HG02884 (cell line): ENCODE measurements around the gene COX4I2.

Experiments used
- ATAC-seq: cut with Tn5 transposase; IDR thresholded peaks from one replicate; pipeline ENCODE4 v1.9.1; 2021; ENCODE audit warnings: mild to moderate bottlenecking, moderate library complexity; ENCODE audit not compliant: unreplicated experiment

The COX4I2 gene

DNA sequence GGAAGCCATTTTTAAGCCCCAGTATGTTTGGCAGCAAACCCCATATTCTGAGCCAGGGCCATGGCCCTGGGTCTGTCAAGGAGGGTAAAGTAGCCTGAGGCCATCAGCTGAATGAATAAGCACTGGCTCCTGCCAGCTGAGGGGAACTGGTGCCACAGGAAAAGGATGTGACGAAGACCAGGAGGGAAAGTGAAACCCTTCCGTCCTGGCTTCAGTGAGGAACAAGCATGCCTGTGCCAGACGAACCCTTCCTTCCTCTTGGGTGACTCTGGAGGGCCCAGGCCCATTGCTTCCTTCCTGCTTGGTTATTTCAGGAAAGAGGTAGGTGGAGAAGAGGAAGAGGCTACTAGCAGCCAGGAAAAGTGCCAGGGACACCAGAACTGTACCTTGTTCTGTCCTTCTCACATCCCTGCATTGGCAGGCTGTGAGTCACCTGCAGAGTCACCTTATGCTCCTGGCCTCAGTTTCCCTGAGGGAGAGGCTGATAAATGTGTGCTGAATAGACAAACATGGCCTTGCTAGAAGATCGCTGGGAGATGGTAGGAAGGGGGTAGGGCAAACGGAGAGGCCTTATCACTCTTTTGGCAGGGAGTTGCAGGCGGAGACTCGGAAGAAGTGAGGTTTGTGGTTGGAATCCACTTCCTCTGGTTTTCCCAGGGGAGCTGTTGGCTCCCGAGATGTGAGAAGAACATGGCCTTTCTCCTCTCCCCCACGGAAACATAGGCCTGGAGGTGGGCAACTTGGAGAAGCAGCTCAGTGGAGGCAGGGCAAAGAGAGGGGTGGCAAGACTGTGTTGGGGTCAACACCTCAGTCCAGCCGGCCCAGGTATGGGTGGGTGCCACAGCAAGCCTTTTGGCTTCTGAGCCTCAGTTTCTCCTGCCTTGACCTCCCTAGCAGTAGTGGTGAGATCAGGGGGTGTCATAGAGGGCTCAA is 37.4 kb downstream of the COX4I2 start:
- peak; percentile 61 for ATAC-seq

DNA sequence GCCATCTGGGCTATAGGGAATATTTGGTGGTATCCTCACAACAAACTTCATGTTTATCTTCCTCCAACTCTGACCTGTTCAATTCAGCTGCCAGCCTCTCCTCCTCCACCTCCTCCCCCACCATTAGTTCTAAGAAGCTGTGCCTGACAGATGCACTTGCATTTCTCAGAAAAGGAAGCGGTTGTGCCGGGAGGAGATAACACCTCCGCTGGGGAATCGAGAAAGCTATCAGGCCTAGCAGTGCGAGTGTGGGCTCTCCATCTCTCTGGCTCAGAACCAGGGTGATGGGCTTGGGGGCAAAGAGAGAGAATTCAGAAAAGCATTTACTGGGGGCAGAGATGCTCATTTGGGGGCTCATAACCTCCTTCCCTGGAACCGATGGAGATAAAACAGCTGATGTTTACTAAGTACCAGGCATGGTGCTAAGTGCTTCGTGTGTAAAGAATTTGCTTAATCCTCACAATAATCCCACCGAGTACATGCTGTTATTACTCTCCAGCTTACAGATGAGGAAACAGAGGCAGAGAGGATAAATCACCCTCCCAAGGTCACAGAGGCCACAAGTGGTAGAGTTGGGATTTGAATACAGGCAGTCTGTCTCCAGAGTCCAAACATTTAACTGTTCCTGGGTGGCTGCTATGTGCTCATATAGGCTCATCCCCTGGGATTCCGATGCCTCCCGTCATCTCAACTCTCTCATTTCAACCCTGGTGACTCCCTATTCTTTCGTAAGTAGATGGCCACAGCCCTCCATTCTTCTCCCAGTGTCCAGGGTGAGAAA is 38.3 kb downstream of the COX4I2 start:
- ATAC-seq, result no peak

DNA sequence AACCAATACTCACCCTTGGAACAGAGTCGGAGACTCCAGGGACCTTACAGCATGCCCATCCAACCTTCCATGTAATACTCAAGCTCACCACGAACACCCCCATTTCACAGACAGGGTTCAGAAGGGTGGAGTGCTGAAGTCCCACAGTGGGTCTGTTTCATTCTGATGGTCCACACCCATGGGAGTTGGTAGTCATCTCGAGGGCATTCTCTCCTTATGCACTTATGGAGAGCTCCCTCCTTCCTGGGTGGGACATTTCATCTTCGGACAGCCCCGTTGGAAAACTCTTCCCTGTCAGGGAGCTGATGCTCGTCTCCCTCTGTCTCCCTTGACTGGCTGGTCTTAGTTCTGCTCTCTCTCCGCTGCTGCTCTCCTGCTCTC is 38.9 kb downstream of the COX4I2 start:
- ATAC-seq, result no peak

DNA sequence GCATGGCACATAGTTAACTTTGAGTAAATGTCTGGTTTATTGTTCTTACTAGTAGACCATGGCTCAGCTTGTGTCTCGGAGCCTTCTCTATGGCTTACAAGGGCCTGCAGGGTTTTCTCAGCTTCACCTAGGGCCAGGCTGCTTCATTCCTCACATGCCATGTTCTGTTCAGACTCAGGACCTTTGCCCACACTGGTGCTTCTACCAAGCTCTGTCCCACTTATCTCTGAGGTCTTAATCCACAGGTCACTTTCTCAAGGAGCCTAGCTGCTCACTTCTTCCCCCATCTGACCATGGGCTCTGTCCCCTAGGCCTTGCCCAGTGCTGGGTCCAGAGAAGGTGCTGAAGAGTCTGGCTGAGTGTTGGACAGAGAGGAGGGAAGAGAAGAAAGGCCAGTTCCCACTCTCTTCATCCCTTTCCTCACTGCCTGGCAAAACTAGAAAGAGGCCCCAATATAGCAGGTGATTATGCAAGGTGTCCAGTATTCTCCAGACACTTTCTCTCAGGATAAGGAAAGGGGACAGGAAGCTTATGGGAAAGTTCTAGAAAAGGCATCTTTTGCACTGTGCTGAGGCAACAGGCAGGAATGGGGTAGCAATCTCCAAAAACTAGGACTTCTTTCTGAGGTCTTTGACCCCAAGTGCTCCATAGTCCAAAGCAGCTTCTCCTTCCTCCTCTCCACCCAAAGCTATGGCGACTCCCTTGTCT is 40.0 kb downstream of the COX4I2 start:
- no peak for ATAC-seq

DNA sequence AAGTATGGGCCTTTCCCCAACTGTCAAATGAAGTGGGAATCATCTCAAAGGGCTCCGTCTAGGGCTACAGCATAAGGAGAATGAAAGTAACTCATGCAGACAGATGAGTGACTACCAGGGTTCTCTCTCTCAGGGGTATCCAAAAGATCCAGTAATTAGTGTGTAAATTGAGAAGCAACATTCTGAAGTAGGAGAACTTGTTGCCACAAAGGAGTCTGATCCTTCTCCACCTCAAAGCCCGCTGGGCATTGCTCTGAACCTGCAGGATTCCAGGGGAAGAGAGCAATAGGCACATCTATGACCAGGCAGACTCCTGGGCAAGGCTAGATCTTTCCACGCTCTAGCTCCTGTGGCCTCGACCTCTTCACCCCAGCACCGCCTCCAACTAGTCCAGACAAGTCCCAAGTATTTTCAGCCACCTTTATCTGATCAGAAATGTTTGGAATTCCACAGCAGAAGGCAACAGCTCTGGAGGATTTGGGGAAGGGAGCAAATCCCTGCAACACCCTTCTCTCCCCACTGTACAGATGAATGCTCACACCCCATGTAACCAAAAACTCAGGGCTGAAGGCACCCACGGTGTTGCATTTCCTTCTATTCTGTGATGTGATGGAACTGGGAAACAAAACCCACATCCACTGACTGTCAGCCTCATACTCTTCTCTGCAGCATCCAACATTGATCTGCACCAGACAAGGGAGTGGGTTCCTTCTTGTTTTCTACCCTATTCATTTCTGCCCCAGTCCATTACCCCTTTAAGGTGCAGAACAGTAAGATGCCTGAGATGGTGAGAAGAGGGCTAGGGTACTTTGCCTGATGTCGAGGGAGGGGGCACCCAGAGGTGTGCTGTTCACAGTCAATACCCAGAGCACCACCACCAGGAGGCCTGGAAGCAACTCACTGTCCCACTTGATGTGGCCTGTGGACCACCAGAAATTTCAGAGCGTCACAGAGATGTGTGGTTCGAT is 41.0 kb downstream of the COX4I2 start:
- ATAC-seq, result no peak

DNA sequence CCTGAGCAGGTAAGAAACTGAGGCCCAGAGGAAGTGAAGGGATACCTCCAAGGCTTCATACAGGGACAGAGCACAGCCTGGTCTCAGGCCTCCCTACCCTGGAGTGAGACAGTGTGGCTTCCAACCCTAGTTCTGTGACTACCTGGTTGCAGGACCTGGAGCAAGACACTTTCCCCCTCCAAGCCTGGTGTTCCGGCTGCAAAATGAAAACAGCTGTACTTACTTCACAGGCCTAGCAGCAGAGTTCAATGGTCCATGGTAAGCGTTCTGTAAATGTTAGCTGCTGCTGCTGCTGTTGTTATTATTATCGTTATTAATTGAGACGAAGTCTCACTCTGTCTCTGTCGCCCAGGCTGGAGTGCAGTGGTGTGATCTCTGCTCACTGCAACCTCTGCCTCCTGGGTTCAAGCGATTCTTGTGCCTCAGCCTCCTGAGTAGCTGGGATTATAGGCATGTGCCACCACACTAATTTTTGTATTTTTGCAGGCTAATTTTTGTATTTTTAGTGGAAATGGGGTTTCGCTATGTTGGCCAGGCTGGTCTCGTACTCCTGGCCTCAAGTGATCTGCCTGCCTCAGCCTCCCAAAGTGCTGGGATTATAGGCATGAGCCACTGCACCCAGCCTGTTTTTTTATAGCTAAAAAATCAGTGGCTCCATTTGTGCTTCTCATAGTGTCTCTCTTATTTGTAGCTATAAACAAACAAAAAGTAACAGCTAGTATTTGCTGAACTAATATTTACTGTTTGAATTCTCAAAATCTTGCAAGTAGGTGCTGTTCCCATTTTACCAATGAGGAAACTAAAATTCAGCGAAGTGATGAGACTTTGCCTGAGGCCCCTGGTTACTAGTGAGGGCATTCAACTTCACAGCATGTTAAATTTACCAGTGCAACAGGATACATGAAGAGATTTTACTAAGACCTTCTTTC is 41.9 kb downstream of the COX4I2 start:
- ATAC-seq, result no peak

DNA sequence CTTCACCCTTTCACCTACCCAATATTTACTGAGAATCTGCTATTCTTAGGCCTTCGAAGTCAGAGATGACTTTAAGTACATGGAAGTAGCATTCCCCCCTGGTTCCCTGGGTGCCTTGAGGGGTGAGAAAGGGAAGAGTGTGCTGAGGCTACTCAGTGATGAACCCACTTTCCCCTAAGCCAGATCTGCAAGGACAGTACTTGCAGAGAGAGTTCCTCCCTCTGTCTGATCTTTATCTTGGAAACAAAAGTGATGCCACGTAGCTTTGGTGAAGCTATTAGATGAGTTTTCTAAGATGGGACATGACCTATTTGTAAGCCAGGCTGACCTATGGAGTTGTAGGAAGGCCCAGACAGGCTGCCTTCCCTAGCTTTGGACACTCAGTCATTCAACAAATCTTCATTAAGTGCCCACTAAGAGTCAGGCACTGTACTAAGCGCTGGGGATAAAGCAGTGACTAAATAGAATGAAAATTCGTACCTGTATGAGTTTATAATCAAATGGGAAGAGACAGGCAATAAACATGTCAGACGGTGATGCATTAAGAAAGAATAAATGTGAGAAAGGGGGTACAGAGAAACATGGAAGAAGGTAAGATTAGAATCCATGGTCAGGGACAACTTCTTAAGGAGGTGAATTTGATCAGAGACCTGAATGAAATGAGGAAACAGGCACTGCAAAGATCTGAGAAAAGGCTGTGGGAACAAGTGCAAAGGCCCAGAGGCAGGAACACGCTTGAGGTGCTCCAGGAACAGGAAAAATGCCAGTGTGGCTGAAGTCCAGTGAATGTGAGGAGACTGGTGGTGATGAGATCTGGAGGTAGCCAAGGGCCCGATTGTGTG is 42.8 kb downstream of the COX4I2 start:
- ATAC-seq, result no peak

DNA sequence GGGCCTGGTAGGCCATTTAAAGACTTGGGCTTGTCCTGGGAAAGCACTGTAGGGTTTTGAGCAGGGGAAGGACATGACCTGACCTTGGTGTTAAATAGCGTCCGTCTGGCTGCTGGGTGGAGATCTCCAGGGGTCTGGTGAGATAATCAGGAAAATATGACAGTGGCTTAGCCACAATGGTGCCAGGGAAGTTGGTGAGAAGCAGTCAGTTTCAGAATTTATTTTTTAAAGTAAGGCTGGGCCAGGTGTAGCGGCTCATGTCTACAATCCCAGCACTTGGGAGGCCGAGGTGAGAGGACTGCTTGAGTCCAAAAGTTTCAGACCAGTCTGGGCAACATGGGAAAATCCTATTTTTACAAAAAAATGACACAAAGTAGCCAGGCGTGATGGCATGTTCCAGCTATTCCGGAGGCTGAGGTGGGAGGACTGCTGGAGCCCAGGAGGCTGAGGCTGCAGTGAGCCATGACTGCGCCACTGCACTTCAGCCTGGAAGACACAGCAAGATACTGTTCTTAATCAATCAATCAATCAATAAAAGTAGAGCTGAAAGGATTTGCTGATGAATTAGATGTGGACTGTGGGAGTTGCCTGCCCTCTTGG is 43.5 kb downstream of the COX4I2 start:
- ATAC-seq, result no peak

DNA sequence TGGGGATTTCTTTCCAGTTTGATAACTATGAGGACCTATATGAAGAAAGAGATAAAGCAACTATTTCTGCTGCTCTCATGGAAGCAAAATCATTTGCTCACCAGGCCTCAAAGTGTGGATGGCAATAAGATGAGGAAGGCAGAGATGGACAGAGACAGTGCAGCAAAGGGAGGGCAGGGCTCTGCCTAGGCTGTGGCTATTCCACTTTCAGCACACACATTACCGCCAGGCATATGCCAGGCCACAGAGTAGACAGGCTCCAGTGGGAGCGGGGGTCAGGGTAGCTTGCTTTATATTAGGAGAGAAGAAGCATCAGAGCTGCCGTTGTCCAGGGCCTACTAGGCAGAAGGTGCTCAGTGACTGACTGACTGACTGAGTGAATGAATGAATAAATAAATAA is 44.1 kb downstream of the COX4I2 start:
- no peak for ATAC-seq

DNA sequence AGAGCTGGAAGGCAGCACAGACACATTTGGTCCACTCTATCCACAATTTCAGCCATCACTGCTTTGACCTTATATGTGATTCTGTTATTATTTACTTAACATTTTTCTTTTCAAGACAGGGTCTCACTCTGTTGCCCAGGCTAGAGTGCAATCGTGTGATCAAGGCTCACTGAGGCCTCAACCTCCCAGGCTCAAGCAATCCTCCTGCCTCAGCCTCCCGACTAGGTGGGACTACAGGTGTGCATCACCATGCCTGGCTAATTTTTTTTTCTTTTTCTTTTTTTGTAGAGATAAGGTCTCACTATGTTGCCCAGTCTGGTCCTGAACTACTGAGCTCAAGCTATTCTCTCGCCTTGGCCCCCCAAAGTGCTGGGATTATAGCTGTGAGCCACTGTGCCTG is 44.6 kb downstream of the COX4I2 start:
- ATAC-seq, result no peak

DNA sequence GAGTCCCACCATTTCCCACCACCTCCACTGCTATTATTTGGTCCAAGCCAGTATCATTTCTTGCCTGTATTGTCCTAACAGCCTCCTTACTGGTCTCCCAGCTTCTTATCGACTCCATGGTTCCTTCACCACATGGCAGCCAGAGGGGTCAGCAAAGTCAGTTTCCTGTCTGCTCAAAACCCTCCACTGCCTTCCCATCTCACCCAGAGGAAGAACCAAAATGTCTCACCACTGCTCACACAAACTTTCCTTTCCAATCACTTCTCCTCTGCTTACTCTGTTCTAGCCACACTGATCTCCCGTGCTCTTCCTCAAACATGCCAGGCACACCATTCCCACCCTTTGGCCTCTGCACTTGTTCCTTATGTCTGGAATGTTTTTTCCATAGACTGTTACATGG is 45.2 kb downstream of the COX4I2 start:
- ATAC-seq, result no peak

DNA sequence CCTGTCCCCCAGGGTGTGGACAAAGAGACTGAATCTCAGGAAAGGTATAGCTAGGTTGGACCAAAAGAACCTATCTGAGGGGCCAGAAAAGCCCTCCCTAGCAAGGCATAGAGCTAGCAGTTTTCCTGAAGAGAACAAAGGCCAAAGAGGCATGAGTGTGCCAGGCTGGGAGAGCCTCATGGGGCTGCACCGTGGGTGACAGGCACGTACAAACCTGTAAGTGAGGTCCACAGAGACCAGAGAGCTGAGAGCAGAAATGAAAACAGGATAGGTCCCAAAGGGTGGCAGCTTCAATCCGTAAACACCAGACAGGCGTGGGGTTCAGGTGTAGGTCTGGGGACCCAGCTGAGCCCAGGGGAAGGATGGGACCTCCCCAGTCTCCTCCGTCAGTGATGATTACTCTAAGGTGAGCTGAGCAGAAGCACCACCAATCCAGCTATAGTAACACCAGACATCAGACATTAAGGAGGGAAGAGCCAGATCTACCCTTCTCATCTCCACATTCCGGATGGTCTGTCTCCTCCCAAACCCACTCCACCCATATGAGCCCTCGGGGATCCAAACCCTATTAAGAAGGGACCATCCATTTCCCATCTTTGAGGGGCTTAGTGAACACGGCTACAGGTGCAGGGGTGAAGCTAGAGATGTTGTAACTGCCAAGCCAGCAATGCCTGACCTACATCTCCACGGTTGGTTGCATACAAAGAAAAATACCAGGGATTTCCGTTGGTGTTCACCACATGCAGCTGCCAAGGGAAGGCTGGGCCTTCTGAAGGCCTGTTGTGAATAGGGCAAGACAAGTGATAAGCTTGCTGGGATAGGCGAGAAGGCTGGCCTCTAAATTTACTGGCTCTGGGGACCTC is 46.7 kb downstream of the COX4I2 start:
- ATAC-seq, result no peak

DNA sequence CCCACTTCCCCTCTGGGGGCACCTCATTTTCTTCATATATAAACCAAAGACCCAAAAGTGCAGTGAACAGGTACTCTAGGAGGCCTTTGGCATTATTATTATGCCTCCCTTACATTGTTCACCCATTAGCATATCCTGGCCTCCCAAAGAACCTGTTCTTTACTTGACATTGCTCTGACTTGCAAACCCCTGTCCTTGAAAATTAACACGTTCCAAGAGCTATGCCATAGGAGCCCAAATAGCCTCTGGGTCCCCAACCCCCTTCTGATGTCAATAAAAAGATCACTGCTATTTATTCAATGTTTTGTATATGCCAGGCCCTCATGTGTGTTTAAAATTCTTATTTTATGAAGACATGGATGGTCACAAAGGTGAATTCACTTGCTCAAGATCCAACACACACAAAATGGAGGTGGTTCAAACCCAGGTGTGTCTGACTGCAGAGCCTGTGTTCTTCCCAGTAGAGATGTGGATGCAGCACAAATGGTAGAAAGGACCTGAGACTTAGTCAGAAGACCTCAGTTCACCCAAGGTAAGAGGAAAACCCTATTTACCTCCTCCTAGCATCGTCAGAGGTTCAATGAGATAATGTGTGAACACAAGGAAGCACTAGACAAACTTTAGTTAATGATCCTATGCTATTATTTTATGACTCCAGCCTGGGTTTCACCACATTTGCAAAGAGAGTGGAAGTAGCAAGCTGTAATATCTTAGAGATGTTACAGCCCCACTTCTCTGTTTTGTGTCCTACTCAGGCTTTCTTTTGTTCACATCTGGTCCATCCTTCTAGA is 48.3 kb downstream of the COX4I2 start:
- no peak for ATAC-seq

DNA sequence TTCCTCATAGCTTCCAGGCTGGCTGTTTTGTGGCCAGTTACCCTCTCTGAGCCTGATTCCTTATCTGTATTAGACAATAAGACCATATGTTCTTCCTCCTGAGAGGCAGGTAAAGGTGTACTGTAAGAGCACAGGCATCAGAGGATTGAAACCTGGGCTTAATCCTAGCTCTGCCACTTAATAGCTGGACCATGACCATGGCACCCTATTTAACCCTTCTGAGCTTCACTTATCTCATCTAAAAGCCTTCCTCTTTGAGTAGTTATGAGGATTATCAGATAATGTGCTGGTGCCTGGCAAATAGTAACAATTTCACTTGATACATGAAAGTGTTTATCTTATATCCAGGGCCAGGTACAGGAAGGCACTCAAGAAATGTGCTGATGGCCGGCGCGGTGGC is 50.1 kb downstream of the COX4I2 start:
- no peak for ATAC-seq

DNA sequence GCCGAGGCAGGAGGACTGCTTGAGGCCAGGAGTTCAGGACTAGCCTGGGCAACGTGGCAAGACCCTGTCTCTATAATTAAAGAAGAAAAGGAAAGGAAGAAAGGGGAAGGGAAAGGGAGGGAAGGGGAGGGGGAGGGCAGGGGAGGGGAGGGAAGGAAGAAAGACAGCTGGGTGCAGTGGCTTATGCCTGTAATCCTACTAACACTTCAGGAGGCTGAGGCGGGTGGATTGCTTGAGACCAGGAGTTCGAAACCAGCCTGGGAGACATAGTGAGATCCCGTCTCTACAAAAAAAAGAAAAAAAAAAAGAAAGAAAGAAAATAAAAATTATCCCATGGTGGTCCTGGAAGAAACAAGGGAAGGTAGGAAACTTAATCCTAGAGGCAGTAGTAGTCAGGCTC is 51.4 kb downstream of the COX4I2 start:
- no peak for ATAC-seq

DNA sequence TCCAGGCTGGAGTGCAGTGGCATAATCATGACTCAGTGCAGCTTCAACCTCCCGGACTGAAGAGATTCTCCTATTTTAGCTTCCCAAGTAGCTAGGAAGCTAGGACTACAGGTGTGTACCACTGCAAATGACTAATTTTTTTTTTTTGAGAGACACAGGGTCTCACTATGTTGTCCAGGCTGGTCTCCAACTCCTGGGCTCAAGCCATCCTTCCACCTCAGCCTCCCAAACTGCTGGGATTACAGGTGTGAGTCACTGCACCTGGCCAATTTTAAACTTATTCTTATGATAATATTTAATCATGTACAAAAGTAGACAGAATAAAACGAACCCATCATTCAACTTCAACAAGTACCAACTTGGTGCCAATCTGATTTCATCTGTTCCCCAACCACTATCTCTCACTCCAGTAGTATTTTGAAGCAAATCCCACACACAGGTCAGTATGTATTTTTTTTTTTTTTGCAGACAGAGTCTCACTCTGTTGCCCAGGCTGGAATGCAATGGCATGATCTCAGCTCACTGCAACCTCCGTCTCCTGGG is 52.5 kb downstream of the COX4I2 start:
- ATAC-seq, result no peak
